Measurements from ENCODE around the gene CLCN4. TPM values are rescaled to one million over a fixed set of nuclear protein-coding genes. Genes with fewer than 3 reads are reported as not detected.

Gene CLCN4
- polyA plus RNA-seq, 1 of the 3 experiments (the other 2 are of a cell fraction): 1.1 TPM

- Histone ChIP-seq H3K27me3 (ENCODE audit: insufficient read depth) (no peaks in the 10 kb centered on the region), H3K4me1 (ENCODE audit: control insufficient read depth in 1 of 2, insufficient read depth in 2 of 2, low read depth in 1 of 2, low read length in 1 of 2) (no peaks in the 10 kb centered on the region), H4K20me1 (ENCODE audit: insufficient read depth) (no peaks in the 10 kb centered on the region), H3K36me3 (replicated peaks in 1 of 2; ENCODE audit: control insufficient read depth in 1 of 2, insufficient read depth in 2 of 2, low read length in 1 of 2) (no peaks in the 10 kb centered on the region), H3K4me3 (ENCODE audit: low read depth in 2 of 2, low read length in 1 of 2) (no peak overlapping the region), H3K79me2 (ENCODE audit: insufficient read depth) (no peaks in the 10 kb centered on the region), H2AFZ (ENCODE audit: low read depth) (no peak overlapping the region), H3K27ac (ENCODE audit: low read depth in 2 of 2, low read length in 1 of 2) (no peak overlapping the region), H3K4me2 (no peak overlapping the region), H3K9ac (no peak overlapping the region), H3F3A (replicated peaks; ENCODE audit: insufficient read depth) (no peaks in the 10 kb centered on the region), H3K9me2 (no peaks in the 10 kb centered on the region), H3K9me3 (no peaks in the 10 kb centered on the region)
- CTCF ChIA-PET: interaction anchor here (0.7 kb wide), 2 partner anchors 117 to 197 kb away, joined by 3 read pairs; no protein-coding TSS in a partner anchor
- no peak for TF ChIP-seq CHD2 (IDR thresholded peaks at IDR 0.05; ENCODE audit: low read length, partially characterized antibody)
- TF ChIP-seq GABPA (IDR thresholded peaks at IDR 0.05; ENCODE audit: low read depth): no peak
- TF ChIP-seq PBX3 (IDR thresholded peaks at IDR 0.05): no peak
- TF ChIP-seq CTCF (IDR thresholded peaks at IDR 0.05): no peak
- TF ChIP-seq IRF3 (IDR thresholded peaks at IDR 0.05; ENCODE audit: low read depth, low read length): no peak
- WGBS (ENCODE audit: low lambda C conversion rate): 70% methylated on average over 6 of the region's 6 CpGs
- POLR2A ChIA-PET: no interaction called here
- no peak for DNase-seq
Measured at GRCh38 chrX:10112510-10112909, 44.3 kb upstream of the CLCN4 start.

GRCh38 chrX:10115082-10115481 lies 41.7 kb upstream of the CLCN4 start:
- Histone ChIP-seq H3K27ac (ENCODE audit: low read depth in 2 of 2, low read length in 1 of 2) (no peak overlapping the region), H4K20me1 (ENCODE audit: insufficient read depth) (peaks cover 3% of the 10 kb centered on the region; the same call in 1 of the 2 replicates), H2AFZ (ENCODE audit: low read depth) (no peak overlapping the region), H3K79me2 (ENCODE audit: insufficient read depth) (no peaks in the 10 kb centered on the region), H3K9me2 (no peaks in the 10 kb centered on the region), H3K9ac (no peak overlapping the region), H3K27me3 (ENCODE audit: insufficient read depth) (no peaks in the 10 kb centered on the region), H3K4me3 (ENCODE audit: low read depth in 2 of 2, low read length in 1 of 2) (no peak overlapping the region), H3K4me2 (no peak overlapping the region), H3K9me3 (peaks cover 4% of the 10 kb centered on the region; the same call in 1 of the 2 replicates), H3K4me1 (ENCODE audit: control insufficient read depth in 1 of 2, insufficient read depth in 2 of 2, low read depth in 1 of 2, low read length in 1 of 2) (no peaks in the 10 kb centered on the region), H3K36me3 (replicated peaks in 1 of 2; ENCODE audit: control insufficient read depth in 1 of 2, insufficient read depth in 2 of 2, low read length in 1 of 2) (peaks cover 0 to 12% of the 10 kb centered on the region in 2 experiments), H3F3A (replicated peaks; ENCODE audit: insufficient read depth) (peaks cover 9% of the 10 kb centered on the region)
- DNase-seq: no peak
- WGBS (ENCODE audit: low lambda C conversion rate): 60% methylated on average over 5 of the region's 5 CpGs
- ChIA-PET CTCF (interaction anchor here (0.8 kb wide), 1 partner anchor 123 kb away, joined by 3 read pairs; no protein-coding TSS in a partner anchor), POLR2A (no interaction called here)
- no peak for TF ChIP-seq USF1 (IDR thresholded peaks at IDR 0.05; ENCODE audit: borderline replicate concordance, low read depth)
- no peak for TF ChIP-seq YY1 (IDR thresholded peaks at IDR 0.05; ENCODE audit: low read depth)
- no peak for TF ChIP-seq SMC3 (IDR thresholded peaks at IDR 0.05; ENCODE audit: low read depth, low read length)
- no peak for TF ChIP-seq RFX5 (IDR thresholded peaks at IDR 0.05; ENCODE audit: low read length)
- no peak for TF ChIP-seq NFIC (IDR thresholded peaks at IDR 0.05; ENCODE audit: borderline replicate concordance)

All from SK-N-SH (cell line).